ENCODE measurements around the gene LSM14A. TPM values are rescaled to one million over a fixed set of nuclear protein-coding genes. Genes with fewer than 3 reads are reported as not detected.
"Not testable (repeated sequence)": the region's sequence is repeated elsewhere in the genome, so short reads cannot be mapped to it uniquely, and the experiment has no call there.

Gene LSM14A
- polyA plus RNA-seq, 2 of the 4 experiments (the other 2 are of a cell fraction) = 241 to 264 TPM

DNA sequence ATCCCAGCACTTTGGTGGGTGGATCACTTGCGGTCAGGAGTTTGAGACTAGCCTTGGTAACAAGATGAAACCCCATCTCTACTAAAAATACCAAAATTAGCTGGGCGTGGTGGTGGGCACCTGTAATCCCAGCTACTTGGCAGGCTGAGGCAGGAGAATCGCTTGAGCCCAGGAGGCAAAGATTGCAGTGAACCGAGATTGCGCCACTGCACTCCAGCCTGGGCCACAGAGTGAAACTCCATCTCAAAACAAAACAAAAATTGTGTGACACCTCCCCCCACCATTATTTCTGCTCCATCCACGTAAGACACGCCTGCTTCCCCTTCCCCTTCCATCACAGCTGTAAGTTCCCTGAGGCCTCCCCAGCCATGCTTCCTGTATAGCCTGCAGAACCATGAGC is 13.3 kb upstream of the LSM14A start:
- DNase-seq (ENCODE audit: low read depth in 1 of 2, low spot score in 1 of 2); H3K4me3 ChIP-seq; ATAC-seq; H3K9me3 ChIP-seq; POLR2A ChIA-PET; FAIRE-seq; H3K4me2 ChIP-seq: not testable (repeated sequence)
- Histone ChIP-seq H3K4me1 (peaks cover 14% of the 10 kb centered on the region), H3K27ac (peak overlapping the region in 1 of 2 experiments; percentile 49; a peak in 2 of 6 replicates)
- TF ChIP-seq CEBPB (IDR thresholded peaks at IDR 0.05) = peak in 1 of 2 experiments; percentile 56; a peak in 2 of 4 replicates
- CTCF ChIA-PET = interaction anchor here (0.7 to 8.9 kb wide), 6 partner anchors 8 to 743 kb away, joined by 3 to 79 read pairs (median 8); no protein-coding TSS in a partner anchor
- 89% methylated on average over 7 of the region's 7 CpGs for WGBS (ENCODE audit: missing lambda C conversion rate)

DNA sequence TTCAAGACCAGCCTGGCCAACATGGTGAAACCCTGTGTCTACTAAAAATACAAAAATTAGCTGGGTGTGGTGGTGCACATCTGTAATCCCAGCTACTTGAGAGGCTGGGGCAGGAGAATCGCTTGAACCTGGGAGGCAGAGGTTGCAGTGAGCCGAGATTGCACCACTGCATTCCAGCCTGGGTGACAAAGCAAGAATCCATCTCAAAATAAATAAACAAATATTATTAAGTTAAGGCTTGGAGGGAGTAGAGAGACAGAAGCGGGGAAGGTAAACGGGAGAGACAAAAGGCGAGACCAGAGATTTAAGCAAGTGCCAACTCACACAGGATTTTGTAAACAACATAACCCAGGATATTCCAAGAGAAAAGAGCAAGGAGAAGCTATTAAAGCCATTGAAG is 12.8 kb upstream of the LSM14A start:
- WGBS (ENCODE audit: missing lambda C conversion rate) = 9% methylated on average over 5 of the region's 5 CpGs
- H3K4me3 ChIP-seq; H3K9me3 ChIP-seq; TF ChIP-seq FOSL2 (IDR thresholded peaks at IDR 0.05): not testable (repeated sequence)
- TF ChIP-seq FOSL2 (CRISPR knock-in tag; IDR thresholded peaks at IDR 0.05) = peak; percentile 76
- TF ChIP-seq EP300 (IDR thresholded peaks at IDR 0.05) = 0 out of 5 replicates have a peak, but pooled peaks of 1 of the 2 experiments have one; percentile 15
- peak; percentile 41; the same call in 1 of the 2 replicates for TF ChIP-seq GATA3 (IDR thresholded peaks at IDR 0.05; ENCODE audit: borderline replicate concordance)
- TF ChIP-seq CEBPB (IDR thresholded peaks at IDR 0.05) = peak; percentile 19 to 94; a peak in 2 of 4 replicates
- ATAC-seq (peak; percentile 42 to 83; a peak in 3 of 6 replicates), FAIRE-seq (peak; percentile 87), DNase-seq (ENCODE audit: low read depth in 1 of 2, low spot score in 1 of 2) (peak in 1 of 2 experiments; percentile 66)
- Histone ChIP-seq H3K4me1 (peaks cover 14% of the 10 kb centered on the region), H3K4me2 (peak overlapping the region; percentile 27), H3K27ac (peak overlapping the region in 1 of 2 experiments; percentile 49; a peak in 2 of 6 replicates)
- POLR2A ChIA-PET = interaction anchor here (1.1 kb wide), 1 partner anchor 12 kb away, joined by 4 read pairs; no protein-coding TSS in a partner anchor
- CTCF ChIA-PET = interaction anchor here (1.0 to 8.9 kb wide), 5 partner anchors 11 to 743 kb away, joined by 3 to 79 read pairs (median 10); no protein-coding TSS in a partner anchor

DNA sequence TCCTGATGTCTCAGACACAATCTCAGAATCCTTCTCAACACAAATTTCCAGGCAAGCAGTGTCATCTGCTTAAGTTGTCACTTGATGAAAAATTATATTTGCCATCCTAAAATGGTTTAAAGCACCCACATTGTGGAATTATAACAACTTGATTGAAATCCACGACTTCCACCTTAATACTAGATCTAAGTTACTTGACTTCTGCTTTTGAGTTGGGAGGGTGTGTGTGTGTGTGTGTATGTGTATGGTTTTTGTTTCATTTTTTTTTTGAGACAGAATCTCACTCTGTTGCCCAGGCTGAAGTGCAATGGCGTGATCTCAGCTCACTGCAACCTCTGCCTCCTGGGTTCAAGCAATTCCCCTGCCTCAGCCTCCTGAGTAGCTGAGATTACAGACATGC is 10.4 kb upstream of the LSM14A start:
- FAIRE-seq; POLR2A ChIA-PET; DNase-seq (ENCODE audit: low read depth in 1 of 2, low spot score in 1 of 2); H3K9me3 ChIP-seq; H3K4me3 ChIP-seq; H3K27ac ChIP-seq; ATAC-seq; H3K4me2 ChIP-seq: not testable (repeated sequence)
- H3K4me1 ChIP-seq = peaks cover 14% of the 10 kb centered on the region
- CTCF ChIA-PET = interaction anchor here (0.6 to 8.9 kb wide), 6 partner anchors 9 to 385 kb away, joined by 3 to 79 read pairs (median 4); no protein-coding TSS in a partner anchor
- 84% methylated on average over 2 of the region's 2 CpGs for WGBS (ENCODE audit: missing lambda C conversion rate)

DNA sequence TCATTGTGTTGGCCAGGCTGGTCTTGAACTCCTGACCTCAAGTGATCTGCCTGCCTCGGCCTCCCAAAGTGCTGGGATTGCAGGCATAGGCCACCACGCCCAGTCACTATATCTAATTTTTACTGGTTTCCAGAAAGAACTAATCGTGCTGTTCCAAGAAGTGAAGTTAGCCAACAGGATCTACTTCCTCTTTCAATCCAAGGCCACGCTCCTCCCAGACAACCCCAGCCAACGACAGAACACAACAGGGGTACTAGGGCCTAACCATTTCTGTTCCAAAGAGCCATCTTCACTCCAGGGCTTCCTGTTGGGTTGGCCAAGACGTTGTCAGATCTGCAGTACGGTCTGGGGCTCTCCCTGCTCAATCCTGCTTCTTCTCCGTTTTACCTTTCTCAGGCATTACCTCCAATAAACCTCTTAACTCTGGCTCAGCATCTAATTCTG is 7.0 kb upstream of the LSM14A start:
- Histone ChIP-seq H3K4me1 (peaks cover under 1% of the 10 kb centered on the region; the same call in 1 of the 3 replicates), H3K9me3 (no peaks in the 10 kb centered on the region), H3K4me3 (no peak overlapping the region), H3K27ac (no peak overlapping the region), H3K4me2 (no peak overlapping the region)
- ATAC-seq (no peak), DNase-seq (ENCODE audit: low read depth in 1 of 2, low spot score in 1 of 2) (no peak), FAIRE-seq (no peak)
- TF ChIP-seq GATA3 (IDR thresholded peaks at IDR 0.05; ENCODE audit: borderline replicate concordance) (no peak), RFX5 (IDR thresholded peaks at IDR 0.05) (no peak), RNF2 (IDR thresholded peaks at IDR 0.05; ENCODE audit: borderline replicate concordance, low read depth) (no peak), CBX8 (IDR thresholded peaks at IDR 0.05) (no peak), MAFK (IDR thresholded peaks at IDR 0.05; ENCODE audit: partially characterized antibody) (no peak), NR3C1 (IDR thresholded peaks at IDR 0.05) (no peak), EHF (CRISPR knock-in tag; IDR thresholded peaks at IDR 0.05) (no peak), ESRRA (IDR thresholded peaks at IDR 0.05; ENCODE audit: borderline replicate concordance, low read length) (no peak), MAZ (IDR thresholded peaks at IDR 0.05; ENCODE audit: borderline replicate concordance, low read depth, low read length) (no peak)
- TF ChIP-seq, protein P1, sequence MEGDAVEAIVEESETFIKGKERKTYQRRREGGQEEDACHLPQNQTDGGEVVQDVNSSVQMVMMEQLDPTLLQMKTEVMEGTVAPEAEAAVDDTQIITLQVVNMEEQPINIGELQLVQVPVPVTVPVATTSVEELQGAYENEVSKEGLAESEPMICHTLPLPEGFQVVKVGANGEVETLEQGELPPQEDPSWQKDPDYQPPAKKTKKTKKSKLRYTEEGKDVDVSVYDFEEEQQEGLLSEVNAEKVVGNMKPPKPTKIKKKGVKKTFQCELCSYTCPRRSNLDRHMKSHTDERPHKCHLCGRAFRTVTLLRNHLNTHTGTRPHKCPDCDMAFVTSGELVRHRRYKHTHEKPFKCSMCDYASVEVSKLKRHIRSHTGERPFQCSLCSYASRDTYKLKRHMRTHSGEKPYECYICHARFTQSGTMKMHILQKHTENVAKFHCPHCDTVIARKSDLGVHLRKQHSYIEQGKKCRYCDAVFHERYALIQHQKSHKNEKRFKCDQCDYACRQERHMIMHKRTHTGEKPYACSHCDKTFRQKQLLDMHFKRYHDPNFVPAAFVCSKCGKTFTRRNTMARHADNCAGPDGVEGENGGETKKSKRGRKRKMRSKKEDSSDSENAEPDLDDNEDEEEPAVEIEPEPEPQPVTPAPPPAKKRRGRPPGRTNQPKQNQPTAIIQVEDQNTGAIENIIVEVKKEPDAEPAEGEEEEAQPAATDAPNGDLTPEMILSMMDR (IDR thresholded peaks at IDR 0.05) = no peak
- TF ChIP-seq, protein P2, sequence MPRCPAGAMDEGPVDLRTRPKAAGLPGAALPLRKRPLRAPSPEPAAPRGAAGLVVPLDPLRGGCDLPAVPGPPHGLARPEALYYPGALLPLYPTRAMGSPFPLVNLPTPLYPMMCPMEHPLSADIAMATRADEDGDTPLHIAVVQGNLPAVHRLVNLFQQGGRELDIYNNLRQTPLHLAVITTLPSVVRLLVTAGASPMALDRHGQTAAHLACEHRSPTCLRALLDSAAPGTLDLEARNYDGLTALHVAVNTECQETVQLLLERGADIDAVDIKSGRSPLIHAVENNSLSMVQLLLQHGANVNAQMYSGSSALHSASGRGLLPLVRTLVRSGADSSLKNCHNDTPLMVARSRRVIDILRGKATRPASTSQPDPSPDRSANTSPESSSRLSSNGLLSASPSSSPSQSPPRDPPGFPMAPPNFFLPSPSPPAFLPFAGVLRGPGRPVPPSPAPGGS (IDR thresholded peaks at IDR 0.05) = no peak
- TF ChIP-seq, protein P3, sequence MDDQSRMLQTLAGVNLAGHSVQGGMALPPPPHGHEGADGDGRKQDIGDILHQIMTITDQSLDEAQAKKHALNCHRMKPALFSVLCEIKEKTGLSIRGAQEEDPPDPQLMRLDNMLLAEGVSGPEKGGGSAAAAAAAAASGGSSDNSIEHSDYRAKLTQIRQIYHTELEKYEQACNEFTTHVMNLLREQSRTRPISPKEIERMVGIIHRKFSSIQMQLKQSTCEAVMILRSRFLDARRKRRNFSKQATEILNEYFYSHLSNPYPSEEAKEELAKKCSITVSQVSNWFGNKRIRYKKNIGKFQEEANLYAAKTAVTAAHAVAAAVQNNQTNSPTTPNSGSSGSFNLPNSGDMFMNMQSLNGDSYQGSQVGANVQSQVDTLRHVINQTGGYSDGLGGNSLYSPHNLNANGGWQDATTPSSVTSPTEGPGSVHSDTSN (IDR thresholded peaks at IDR 0.05) = no peak
- 74% methylated on average over 8 of the region's 8 CpGs for WGBS (ENCODE audit: missing lambda C conversion rate)
- ChIA-PET CTCF (interaction anchor here (0.9 to 2.0 kb wide), 6 partner anchors 9 to 387 kb away, joined by 3 to 9 read pairs (median 4); no protein-coding TSS in a partner anchor), POLR2A (no interaction called here)

All from A549 (cell line).